Inflammatory macrophage treated with lipopolysaccharide for 4 hours (primary cell): Measurements from ENCODE around the gene STAT5A.

ENCODE experiments used
- DNase-seq: peaks from one replicate; pipeline ENCODE4 v3.0.0-alpha.2; 2020

The STAT5A gene

GRCh38 chr17:42270170-42270535, 18.1 kb upstream of the STAT5A start:
- no peak for DNase-seq

- no peak for DNase-seq
These were observed 17.7 kb upstream of the STAT5A start for GRCh38 chr17:42270596-42270995.

GRCh38 chr17:42271006-42271778, 17.1 kb upstream of the STAT5A start:
- DNase-seq: no peak

- DNase-seq: no peak
These were observed 16.6 kb upstream of the STAT5A start for GRCh38 chr17:42271779-42272035.

- DNase-seq: no peak
These were observed 16.0 kb upstream of the STAT5A start for GRCh38 chr17:42272162-42272907.

GRCh38 chr17:42273474-42274252, 14.6 kb upstream of the STAT5A start:
- DNase-seq: no peak

- DNase-seq: no peak
These were observed 14.1 kb upstream of the STAT5A start for GRCh38 chr17:42274253-42274542.

GRCh38 chr17:42274812-42275526, 13.3 kb upstream of the STAT5A start:
- no peak for DNase-seq

- no peak for DNase-seq
These were observed 12.6 kb upstream of the STAT5A start for GRCh38 chr17:42275527-42276358.

- peak; percentile 73 for DNase-seq
These were observed 12.0 kb upstream of the STAT5A start, which contains the start of gene STAT5B for GRCh38 chr17:42276359-42276608. TSS of gene STAT5B (minus strand) at chr17:42276391. CDS start at chr17:42232127, 44,264 bp downstream.

GRCh38 chr17:42276609-42277341, 11.5 kb upstream of the STAT5A start:
- DNase-seq: no peak

- DNase-seq: no peak
These were observed 11.0 kb upstream of the STAT5A start for GRCh38 chr17:42277342-42277712.

- no peak for DNase-seq
These were observed 8.3 kb upstream of the STAT5A start for GRCh38 chr17:42279776-42280630.

GRCh38 chr17:42281571-42282096, 6.7 kb upstream of the STAT5A start:
- no peak for DNase-seq

GRCh38 chr17:42282478-42283080, 5.7 kb upstream of the STAT5A start:
- no peak for DNase-seq

- no peak for DNase-seq
These were observed 4.9 kb upstream of the STAT5A start for GRCh38 chr17:42283241-42284023.

- DNase-seq: no peak
These were observed 4.3 kb upstream of the STAT5A start for GRCh38 chr17:42284024-42284369.

GRCh38 chr17:42284566-42284965, 3.7 kb upstream of the STAT5A start:
- no peak for DNase-seq

- DNase-seq: no peak
These were observed 2.8 kb upstream of the STAT5A start for GRCh38 chr17:42285346-42286050.
